ENCODE measurements around the gene CNGB1. TPM values are rescaled to one million over a fixed set of nuclear protein-coding genes. Genes with fewer than 3 reads are reported as not detected.

Gene CNGB1
- polyA plus RNA-seq, 1 donor from 2014 or later, result 20.7 TPM

DNA sequence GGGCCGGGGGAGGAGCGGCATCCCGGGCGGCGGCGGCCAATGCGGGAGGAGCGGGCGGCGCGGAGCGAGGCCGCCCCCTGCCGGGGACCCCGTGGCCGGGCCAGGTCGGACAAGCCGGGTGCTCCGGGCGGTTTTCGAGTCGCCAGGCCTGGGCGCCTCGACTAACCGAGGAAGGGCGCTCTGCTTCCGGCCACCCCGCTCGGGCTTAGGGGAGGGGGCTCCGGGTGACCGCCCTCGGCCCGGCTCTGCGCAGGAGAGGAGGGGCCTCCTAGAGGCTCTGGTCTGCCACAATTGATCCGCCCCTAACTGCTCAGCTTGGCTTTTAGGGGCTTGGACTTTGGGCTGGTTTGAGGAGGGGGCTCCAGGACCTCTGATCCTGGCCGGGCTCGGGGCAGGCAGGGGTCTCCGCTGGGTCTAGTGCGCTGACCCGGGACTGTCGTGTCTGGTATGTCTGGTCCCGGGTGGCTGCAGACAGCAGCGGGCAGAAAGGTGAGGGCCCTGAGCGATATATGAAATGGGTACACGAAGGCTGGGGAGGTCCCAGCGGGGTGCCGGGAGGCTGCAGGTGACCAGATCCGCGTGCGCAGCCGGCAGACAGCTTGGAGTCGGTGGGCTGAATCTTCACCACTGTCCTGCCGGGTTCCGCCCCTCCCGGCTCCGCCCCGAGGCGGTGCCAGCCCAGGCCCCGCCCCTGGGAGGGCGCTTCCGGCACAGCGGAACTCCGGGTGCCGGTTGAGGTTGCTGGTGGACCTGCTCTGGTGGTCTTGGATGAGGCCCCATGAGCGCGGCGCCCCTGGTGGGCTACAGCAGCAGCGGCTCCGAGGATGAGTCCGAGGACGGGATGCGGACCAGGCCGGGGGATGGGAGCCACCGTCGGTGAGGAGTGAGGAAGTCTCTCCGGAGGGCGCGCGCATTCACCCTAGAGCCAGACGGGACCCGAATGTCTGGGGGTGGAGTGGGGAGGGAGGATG lies 30.1 kb upstream of the CNGB1 start, which contains the start of gene USB1:
Gene USB1 (plus strand): TSS at position 702 of the 971 bp plus-strand sequence. CDS start 77 bp downstream, at position 779.
- no peaks in the 10 kb centered on the region for H3K9me3 ChIP-seq (ENCODE audit: low read length)
- TF ChIP-seq TAF1 (IDR thresholded peaks at IDR 0.05; ENCODE audit: low read depth), result no peak
- TF ChIP-seq MXI1 (conservative IDR thresholded peaks at IDR 0.05; ENCODE audit: poor library complexity, severe bottlenecking), result no peak
- peak; percentile 75 for TF ChIP-seq SMC3 (conservative IDR thresholded peaks at IDR 0.05; ENCODE audit: poor library complexity)
- TF ChIP-seq, protein P1, sequence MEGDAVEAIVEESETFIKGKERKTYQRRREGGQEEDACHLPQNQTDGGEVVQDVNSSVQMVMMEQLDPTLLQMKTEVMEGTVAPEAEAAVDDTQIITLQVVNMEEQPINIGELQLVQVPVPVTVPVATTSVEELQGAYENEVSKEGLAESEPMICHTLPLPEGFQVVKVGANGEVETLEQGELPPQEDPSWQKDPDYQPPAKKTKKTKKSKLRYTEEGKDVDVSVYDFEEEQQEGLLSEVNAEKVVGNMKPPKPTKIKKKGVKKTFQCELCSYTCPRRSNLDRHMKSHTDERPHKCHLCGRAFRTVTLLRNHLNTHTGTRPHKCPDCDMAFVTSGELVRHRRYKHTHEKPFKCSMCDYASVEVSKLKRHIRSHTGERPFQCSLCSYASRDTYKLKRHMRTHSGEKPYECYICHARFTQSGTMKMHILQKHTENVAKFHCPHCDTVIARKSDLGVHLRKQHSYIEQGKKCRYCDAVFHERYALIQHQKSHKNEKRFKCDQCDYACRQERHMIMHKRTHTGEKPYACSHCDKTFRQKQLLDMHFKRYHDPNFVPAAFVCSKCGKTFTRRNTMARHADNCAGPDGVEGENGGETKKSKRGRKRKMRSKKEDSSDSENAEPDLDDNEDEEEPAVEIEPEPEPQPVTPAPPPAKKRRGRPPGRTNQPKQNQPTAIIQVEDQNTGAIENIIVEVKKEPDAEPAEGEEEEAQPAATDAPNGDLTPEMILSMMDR (IDR thresholded peaks at IDR 0.05; ENCODE audit: poor library complexity, severe bottlenecking), result peak; percentile 80
- TF ChIP-seq, protein P2, sequence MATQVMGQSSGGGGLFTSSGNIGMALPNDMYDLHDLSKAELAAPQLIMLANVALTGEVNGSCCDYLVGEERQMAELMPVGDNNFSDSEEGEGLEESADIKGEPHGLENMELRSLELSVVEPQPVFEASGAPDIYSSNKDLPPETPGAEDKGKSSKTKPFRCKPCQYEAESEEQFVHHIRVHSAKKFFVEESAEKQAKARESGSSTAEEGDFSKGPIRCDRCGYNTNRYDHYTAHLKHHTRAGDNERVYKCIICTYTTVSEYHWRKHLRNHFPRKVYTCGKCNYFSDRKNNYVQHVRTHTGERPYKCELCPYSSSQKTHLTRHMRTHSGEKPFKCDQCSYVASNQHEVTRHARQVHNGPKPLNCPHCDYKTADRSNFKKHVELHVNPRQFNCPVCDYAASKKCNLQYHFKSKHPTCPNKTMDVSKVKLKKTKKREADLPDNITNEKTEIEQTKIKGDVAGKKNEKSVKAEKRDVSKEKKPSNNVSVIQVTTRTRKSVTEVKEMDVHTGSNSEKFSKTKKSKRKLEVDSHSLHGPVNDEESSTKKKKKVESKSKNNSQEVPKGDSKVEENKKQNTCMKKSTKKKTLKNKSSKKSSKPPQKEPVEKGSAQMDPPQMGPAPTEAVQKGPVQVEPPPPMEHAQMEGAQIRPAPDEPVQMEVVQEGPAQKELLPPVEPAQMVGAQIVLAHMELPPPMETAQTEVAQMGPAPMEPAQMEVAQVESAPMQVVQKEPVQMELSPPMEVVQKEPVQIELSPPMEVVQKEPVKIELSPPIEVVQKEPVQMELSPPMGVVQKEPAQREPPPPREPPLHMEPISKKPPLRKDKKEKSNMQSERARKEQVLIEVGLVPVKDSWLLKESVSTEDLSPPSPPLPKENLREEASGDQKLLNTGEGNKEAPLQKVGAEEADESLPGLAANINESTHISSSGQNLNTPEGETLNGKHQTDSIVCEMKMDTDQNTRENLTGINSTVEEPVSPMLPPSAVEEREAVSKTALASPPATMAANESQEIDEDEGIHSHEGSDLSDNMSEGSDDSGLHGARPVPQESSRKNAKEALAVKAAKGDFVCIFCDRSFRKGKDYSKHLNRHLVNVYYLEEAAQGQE (IDR thresholded peaks at IDR 0.05; ENCODE audit: borderline replicate concordance), result peak; percentile 67
- no peak for TF ChIP-seq EP300 (conservative IDR thresholded peaks at IDR 0.05; ENCODE audit: poor library complexity, severe bottlenecking)
- no peak for TF ChIP-seq EZH2 (IDR thresholded peaks at IDR 0.05; ENCODE audit: borderline replicate concordance, insufficient read depth, low read length, poor library complexity, severe bottlenecking)
- peak; percentile 76 for TF ChIP-seq POLR2AphosphoS5 (IDR thresholded peaks at IDR 0.05)
- TF ChIP-seq RAD21 (conservative IDR thresholded peaks at IDR 0.05), result peak; percentile 73
- H3K9ac ChIP-seq (ENCODE audit: low read length), result peak within 1 kb of the TSS; percentile 86
- H3K27me3 ChIP-seq (ENCODE audit: insufficient read depth, low read depth, low read length), result no peaks in the 10 kb centered on the region
- peak within 1 kb of the TSS; percentile 93 for H3K4me2 ChIP-seq (ENCODE audit: low read length)
- H3K36me3 ChIP-seq (ENCODE audit: insufficient read depth, low read length), result no peaks in the 10 kb centered on the region
- H3K9me2 ChIP-seq (ENCODE audit: insufficient read depth, low read length), result no peaks in the 10 kb centered on the region
- no peaks in the 10 kb centered on the region for H3F3A ChIP-seq (ENCODE audit: insufficient read depth, low read length, poor library complexity, severe bottlenecking)
- peaks cover 10% of the 10 kb centered on the region for H3K79me2 ChIP-seq (replicated peaks; ENCODE audit: insufficient read depth, low read length)
- H3K4me3 ChIP-seq (ENCODE audit: low read length), result peak within 1 kb of the TSS; percentile 94
- H3K27ac ChIP-seq (ENCODE audit: low read length), result peak within 1 kb of the TSS; percentile 69
- H4K20me1 ChIP-seq (ENCODE audit: insufficient read depth), result no peaks in the 10 kb centered on the region
- peak within 1 kb of the TSS; percentile 80 for H2AFZ ChIP-seq (ENCODE audit: low read depth, low read length)

DNA sequence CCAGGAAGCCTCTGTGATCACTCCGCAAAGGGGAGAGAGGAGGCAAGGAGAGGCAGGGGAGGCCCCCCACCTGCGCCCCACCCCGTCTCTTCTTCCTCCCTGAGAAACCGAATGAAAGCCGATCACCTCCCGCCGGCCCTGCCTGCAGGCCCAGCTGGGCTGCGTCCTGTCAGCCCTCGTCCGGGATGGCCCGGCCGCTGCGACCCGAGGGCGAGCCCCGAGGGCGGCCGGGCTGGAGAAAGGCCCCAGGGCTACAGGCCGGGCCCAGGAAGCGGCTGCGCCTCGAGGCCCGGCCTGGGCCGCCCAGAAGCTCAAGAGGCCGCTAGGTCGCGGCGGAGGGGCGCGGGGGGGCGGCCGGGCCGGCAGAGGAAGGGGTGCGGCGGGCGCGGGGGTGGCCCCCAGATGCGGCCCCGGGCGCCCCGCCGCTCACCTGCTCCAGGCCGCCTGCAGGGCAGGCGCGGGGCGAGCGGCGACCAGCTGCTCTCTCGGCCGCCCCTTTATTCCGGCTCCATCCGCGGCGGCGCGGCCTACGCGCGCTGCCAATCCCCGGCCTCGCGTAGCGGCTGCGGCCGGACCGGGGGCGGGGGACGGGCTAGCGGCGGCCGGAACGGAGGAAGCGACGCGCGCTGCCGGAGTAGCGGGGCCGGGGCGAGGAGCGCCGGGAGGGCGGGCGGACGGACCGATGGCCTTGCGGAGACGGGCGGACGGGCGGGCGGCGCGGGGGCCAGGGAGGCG lies 29.2 kb upstream of the CNGB1 start, which contains the start of gene ZNF319:
Gene ZNF319 (minus strand): TSS at position 702 of the 735 bp plus-strand sequence. CDS start 2,407 bp downstream, outside the sequence.
- Histone ChIP-seq H3K36me3 (ENCODE audit: insufficient read depth, low read length) (no peaks in the 10 kb centered on the region), H3K9ac (ENCODE audit: low read length) (peak within 1 kb of the TSS; percentile 86), H3K79me2 (replicated peaks; ENCODE audit: insufficient read depth, low read length) (peaks cover 10% of the 10 kb centered on the region), H3K27ac (ENCODE audit: low read length) (peak within 1 kb of the TSS; percentile 69), H3K9me3 (ENCODE audit: low read length) (no peaks in the 10 kb centered on the region), H2AFZ (ENCODE audit: low read depth, low read length) (peak within 1 kb of the TSS; percentile 80), H3K4me2 (ENCODE audit: low read length) (peak within 1 kb of the TSS; percentile 93), H3K9me2 (ENCODE audit: insufficient read depth, low read length) (no peaks in the 10 kb centered on the region), H4K20me1 (ENCODE audit: insufficient read depth) (no peaks in the 10 kb centered on the region), H3K4me3 (ENCODE audit: low read length) (peak within 1 kb of the TSS; percentile 94), H3F3A (ENCODE audit: insufficient read depth, low read length, poor library complexity, severe bottlenecking) (no peaks in the 10 kb centered on the region), H3K27me3 (ENCODE audit: insufficient read depth, low read depth, low read length) (no peaks in the 10 kb centered on the region)
- TF ChIP-seq TAF1 (IDR thresholded peaks at IDR 0.05; ENCODE audit: low read depth) (no peak), POLR2AphosphoS5 (IDR thresholded peaks at IDR 0.05) (peak; percentile 37)

Measured in neural cell (in vitro differentiated cells).